ENCODE data around the gene IRF2BP2.

IRF2BP2 gene

DNA sequence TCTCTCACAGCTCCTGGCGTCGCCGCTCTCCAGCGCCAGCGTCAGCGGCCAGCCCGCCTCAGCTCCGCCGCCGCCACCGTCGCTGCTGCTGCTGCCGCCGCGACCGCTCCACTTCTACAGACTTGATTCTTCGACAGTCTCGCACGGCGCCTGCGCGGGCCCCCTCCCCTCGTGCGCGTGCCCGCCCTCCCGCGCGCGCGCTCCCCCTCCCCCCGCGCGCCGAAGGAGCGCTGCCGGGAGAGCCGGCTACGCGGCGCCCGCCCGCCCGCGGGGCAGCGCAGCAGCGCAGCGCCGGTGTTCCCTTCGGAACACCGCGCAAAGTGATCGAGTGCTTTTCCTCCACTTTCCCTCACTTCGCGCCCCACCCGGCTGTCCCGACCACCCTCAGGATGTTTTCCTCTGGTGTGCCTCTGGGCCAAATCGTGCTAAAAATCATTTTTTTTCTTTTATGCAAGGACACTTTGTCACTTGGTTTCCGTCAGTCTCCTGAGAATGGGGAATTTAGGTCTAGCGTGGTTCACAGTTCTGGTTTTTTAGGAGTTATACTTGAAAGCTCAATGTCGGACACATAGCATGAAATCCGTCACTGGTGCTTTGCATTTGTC is at the start of gene IRF2BP2:
Gene IRF2BP2, minus strand, starts transcription at position 118 of the 605 bp plus-strand sequence. CDS start 684 bp downstream, outside the sequence.
- TF ChIP-seq, protein P1, sequence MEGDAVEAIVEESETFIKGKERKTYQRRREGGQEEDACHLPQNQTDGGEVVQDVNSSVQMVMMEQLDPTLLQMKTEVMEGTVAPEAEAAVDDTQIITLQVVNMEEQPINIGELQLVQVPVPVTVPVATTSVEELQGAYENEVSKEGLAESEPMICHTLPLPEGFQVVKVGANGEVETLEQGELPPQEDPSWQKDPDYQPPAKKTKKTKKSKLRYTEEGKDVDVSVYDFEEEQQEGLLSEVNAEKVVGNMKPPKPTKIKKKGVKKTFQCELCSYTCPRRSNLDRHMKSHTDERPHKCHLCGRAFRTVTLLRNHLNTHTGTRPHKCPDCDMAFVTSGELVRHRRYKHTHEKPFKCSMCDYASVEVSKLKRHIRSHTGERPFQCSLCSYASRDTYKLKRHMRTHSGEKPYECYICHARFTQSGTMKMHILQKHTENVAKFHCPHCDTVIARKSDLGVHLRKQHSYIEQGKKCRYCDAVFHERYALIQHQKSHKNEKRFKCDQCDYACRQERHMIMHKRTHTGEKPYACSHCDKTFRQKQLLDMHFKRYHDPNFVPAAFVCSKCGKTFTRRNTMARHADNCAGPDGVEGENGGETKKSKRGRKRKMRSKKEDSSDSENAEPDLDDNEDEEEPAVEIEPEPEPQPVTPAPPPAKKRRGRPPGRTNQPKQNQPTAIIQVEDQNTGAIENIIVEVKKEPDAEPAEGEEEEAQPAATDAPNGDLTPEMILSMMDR (IDR thresholded peaks at IDR 0.05; ENCODE audit: low read depth, low read length) = 0 out of 2 replicates have a peak, but pooled peaks have one; percentile 11

DNA sequence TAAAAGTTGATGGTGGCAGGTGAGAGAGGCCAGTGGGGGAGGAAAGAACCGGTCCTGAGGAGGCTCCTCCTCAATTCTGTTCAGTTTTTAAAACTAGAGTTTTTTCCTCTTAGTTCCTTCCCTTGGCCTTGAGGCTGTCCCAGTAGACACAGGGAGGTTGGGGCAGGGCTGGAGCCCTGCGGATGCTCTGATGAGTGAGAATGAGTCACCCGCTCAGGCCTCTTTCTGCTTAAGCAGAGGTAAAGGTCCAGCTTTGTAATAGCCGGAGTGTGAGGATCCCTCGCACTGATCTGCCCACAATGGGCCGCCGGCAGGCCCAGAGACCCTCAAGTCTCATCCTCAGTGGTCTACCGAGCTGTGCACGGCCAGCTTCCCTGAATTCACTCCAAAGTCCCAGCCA is 49.6 kb upstream of the IRF2BP2 start:
- no peak overlapping the region for H3K4me3 ChIP-seq (ENCODE audit: low read depth, low read length)
- TF ChIP-seq, protein P1 (IDR thresholded peaks at IDR 0.05; ENCODE audit: low read depth, low read length) = no peak
- no peaks in the 10 kb centered on the region for H3K36me3 ChIP-seq
- no peak for DNase-seq
- H3K27ac ChIP-seq = no peak overlapping the region
- no peaks in the 10 kb centered on the region for H3K27me3 ChIP-seq (ENCODE audit: insufficient read depth, low read depth, severe bottlenecking)
- H3K9me3 ChIP-seq (ENCODE audit: severe bottlenecking) = no peaks in the 10 kb centered on the region

More for the DNA sequence above, at the start of gene IRF2BP2:
- peak within 1 kb of the TSS; percentile 97 for H3K27ac ChIP-seq
- DNase-seq = peak; percentile 95
- peak within 1 kb of the TSS; percentile 82 for H3K4me3 ChIP-seq (ENCODE audit: low read depth, low read length)
- no peaks in the 10 kb centered on the region for H3K27me3 ChIP-seq (ENCODE audit: insufficient read depth, low read depth, severe bottlenecking)
- H3K36me3 ChIP-seq = peaks cover 39% of the 10 kb centered on the region
- no peaks in the 10 kb centered on the region for H3K9me3 ChIP-seq (ENCODE audit: severe bottlenecking)

DNA sequence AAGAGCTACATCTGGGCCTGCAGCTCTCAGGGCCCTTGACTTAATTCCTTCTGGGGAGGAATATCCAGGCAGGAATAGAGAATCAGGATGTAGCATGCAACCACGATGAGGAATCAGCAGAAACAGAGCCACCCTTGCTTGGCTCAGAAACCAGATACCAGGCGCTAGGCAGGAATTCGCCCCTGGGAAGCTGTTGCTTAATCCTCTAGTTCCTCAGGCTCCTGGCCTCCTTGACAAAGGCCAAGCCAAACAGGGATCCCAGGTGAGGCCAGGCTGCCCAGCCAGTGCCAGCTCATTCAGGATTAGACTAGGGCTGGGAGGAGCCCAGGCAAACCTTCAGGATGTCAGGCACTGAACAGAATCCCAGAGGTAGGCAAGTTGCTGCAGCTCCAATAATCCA is 48.2 kb upstream of the IRF2BP2 start:
- Histone ChIP-seq H3K9me3 (ENCODE audit: severe bottlenecking) (peaks cover 2% of the 10 kb centered on the region), H3K36me3 (no peaks in the 10 kb centered on the region), H3K27ac (no peak overlapping the region), H3K4me3 (ENCODE audit: low read depth, low read length) (no peak overlapping the region), H3K27me3 (ENCODE audit: insufficient read depth, low read depth, severe bottlenecking) (no peaks in the 10 kb centered on the region)
- TF ChIP-seq, protein P1 (IDR thresholded peaks at IDR 0.05; ENCODE audit: low read depth, low read length) = no peak
- no peak for DNase-seq

DNA sequence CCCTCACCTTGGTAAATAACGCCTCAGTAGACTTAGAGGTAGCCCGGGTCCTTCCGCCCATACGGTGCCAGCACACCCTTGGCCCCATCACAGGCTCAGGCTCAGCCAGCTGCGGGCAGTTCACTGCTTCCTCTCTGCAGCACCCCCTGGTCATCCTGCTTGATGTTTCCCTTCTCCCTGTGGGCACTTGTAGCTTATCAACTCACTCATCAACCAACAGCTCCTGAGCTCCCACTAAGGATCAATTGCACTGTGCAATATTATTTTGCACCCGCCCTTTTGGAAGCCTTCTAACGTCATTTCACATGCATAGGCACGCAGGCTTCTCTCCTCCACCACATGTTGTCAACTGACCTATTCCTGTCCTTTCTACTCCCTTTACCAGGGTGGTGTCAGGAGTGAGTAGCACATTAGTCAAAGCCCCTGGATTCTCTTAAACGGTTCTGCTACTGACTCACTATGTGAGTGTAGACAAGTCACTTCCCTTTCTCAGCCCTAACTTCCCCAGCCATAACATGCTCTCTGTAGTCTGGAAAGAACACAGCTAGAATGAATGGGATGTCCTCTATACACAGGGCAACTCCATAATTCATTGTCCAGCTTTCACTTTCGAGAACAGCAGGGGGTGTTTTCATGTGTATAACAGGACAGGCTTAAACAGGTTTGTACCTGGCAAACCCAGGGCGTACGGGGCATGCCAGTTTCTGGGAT is 47.1 kb upstream of the IRF2BP2 start:
- no peak overlapping the region for H3K27ac ChIP-seq
- H3K9me3 ChIP-seq (ENCODE audit: severe bottlenecking) = peaks cover 2% of the 10 kb centered on the region
- TF ChIP-seq, protein P1 (IDR thresholded peaks at IDR 0.05; ENCODE audit: low read depth, low read length) = no peak
- H3K4me3 ChIP-seq (ENCODE audit: low read depth, low read length) = no peak overlapping the region
- no peak for DNase-seq
- H3K36me3 ChIP-seq = no peaks in the 10 kb centered on the region
- H3K27me3 ChIP-seq (ENCODE audit: insufficient read depth, low read depth, severe bottlenecking) = no peaks in the 10 kb centered on the region

DNA sequence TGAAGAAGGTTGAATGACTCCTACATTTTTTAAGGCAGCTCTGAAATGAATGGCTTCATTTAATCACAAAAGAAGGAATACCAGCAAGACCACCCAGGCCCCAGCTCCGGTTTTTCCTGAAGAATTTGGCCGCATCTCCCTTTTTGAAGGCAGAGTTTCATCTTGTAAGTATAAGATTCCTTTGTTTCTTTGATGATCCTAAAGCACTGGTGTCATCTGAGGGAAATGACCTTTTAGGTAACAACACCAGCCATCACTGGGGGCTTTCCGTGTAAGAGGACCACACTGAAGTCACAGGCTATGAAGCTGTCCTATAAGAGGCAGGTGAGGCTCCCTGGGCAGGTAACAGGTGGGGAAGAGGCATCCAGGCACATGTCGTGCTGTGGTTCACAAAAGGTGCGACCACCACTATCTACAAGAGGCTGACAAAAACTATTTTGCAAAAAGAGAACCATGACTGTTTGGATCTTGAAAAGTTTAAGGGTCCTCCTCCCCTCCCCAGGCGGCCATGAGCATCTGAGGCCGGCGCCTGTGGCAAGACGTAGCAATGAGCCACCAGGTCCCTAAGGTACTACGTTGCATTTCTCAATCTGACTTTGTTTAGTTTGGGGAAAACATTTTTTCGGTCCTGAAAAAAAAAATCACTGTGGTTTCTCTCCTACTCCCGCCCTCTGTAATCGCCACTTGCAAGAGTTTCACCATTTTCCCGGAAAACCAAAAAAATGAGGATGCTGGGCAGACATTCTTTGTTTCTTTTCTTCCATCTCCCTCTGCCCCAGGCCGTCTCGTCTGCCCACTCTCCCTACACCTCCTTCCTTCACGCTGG is 46.3 kb upstream of the IRF2BP2 start:
- DNase-seq = no peak
- Histone ChIP-seq H3K36me3 (no peaks in the 10 kb centered on the region), H3K27me3 (ENCODE audit: insufficient read depth, low read depth, severe bottlenecking) (no peaks in the 10 kb centered on the region), H3K27ac (no peak overlapping the region), H3K9me3 (ENCODE audit: severe bottlenecking) (peaks cover 2% of the 10 kb centered on the region), H3K4me3 (ENCODE audit: low read depth, low read length) (no peak overlapping the region)
- TF ChIP-seq, protein P1 (IDR thresholded peaks at IDR 0.05; ENCODE audit: low read depth, low read length) = no peak

All from WERI-Rb-1 (cell line).